Kidney (tissue), 14 donors: ENCODE measurements around the gene LILRA5. TPM values are rescaled to one million over a fixed set of nuclear protein-coding genes. Genes with fewer than 3 reads are reported as not detected.

ENCODE experiments used
- DNase-seq, 5 donors: peaks; one replicate each; pipeline ENCODE4 v3.0.0-alpha.2; 2013 to 2020
- FAIRE-seq: peaks from 2 replicates; lab custom pipeline; 2012; peaks lifted over from hg19 to GRCh38; lab: Jason Lieb, UNC
- H3K27ac ChIP-seq, 2 donors: one replicate each; pipeline ENCODE4 v1.7.0; 2013; ENCODE audit warnings: low read depth in 2 of 2, low read length in 2 of 2, inconsistent platforms in 1 of 2
- H3K27me3 ChIP-seq: one replicate; pipeline ENCODE4 v1.7.1; 2013; ENCODE audit warnings: low read length, inconsistent platforms; ENCODE audit not compliant: control insufficient read depth, insufficient read depth
- H3K36me3 ChIP-seq, 3 donors: one replicate each; pipeline versions ENCODE4 v1.7.0 to v1.7.1; 2013; ENCODE audit warnings: low read length in 3 of 3, control low read depth in 1 of 3, inconsistent platforms in 1 of 3; ENCODE audit not compliant: insufficient read depth in 3 of 3, control insufficient read depth in 2 of 3
- H3K4me1 ChIP-seq, 3 donors: one replicate each; pipeline versions ENCODE4 v1.7.0 to v1.7.1; 2013; ENCODE audit warnings: low read length in 3 of 3, inconsistent platforms in 1 of 3, low read depth in 1 of 3; ENCODE audit not compliant: control insufficient read depth in 2 of 3, insufficient read depth in 2 of 3
- H3K4me3 ChIP-seq, 3 donors: one replicate each; pipeline versions ENCODE4 v1.7.0 to v1.8.1; 2013; ENCODE audit warnings: low read length in 3 of 3, control low read depth in 1 of 3, inconsistent platforms in 1 of 3
- H3K9ac ChIP-seq, 3 donors: one replicate each; pipeline versions ENCODE4 v1.7.0 to v1.7.1; 2013; ENCODE audit warnings: low read length in 3 of 3, control low read depth in 1 of 3, inconsistent platforms in 1 of 3
- H3K9me3 ChIP-seq, 3 donors: one replicate each; pipeline versions ENCODE4 v1.7.0 to v1.7.1; 2013; ENCODE audit warnings: low read length in 3 of 3, control low read depth in 1 of 3, inconsistent platforms in 1 of 3; ENCODE audit not compliant: control insufficient read depth in 2 of 3, insufficient read depth in 1 of 3
- CTCF ChIP-seq: IDR thresholded peaks from 3 replicates; pipeline ENCODE4 v1.5.1; 2012; ENCODE audit warnings: mild to moderate bottlenecking, moderate library complexity, borderline replicate concordance; ENCODE audit not compliant: insufficient read depth; ENCODE audit errors: extremely low read depth
- intact Hi-C: fragments of 100-400 bp; cut with DNase I; formaldehyde crosslinking; loops from one replicate; pipeline ENCODE4 v1.11.1; 2022
- polyA plus RNA-seq: library from polyadenylated mRNA; stranded (reverse); fragments of 350-450 nt; fragmentation: Illumina TruSeq; extraction: RNeasy Lipid Tissue Mini Kit (QIAGEN cat#74804); gene quantifications from one replicate; pipeline ENCODE4 v1.2.3, GENCODE V29; 2014; ENCODE audit warnings: low read depth, low replicate concordance; ENCODE audit not compliant: insufficient read depth
- total RNA-seq: library from RNA; stranded (reverse); fragmentation: NEBNext Ultra II Directional; extraction: Animal tissue kit (Norgen Biotek cat#: 25700); gene quantifications from one replicate; pipeline ENCODE4 v1.2.1, GENCODE V29; 2021
- donor health status: control.
- donor health status: control.
- donor health status: control.
- donor health status: control.
- donor health status: control.
- donor health status: DM: yes; HTN: yes; CAD: no.
- donor health status: Normal renal cell carcinoma (clear cell type).

The LILRA5 gene
- total and polyA plus RNA-seq, 2 donors from 2014 or later: 1.4 to 5.9 TPM

GRCh38 chr19:54268936-54269335 lies 44.0 kb downstream of the LILRA5 start:
- FAIRE-seq (no peak), DNase-seq (no peak)
- intact Hi-C loops: no loop called here
- H3K27me3 ChIP-seq: no peaks in the 10 kb centered on the region
- no peaks in the 10 kb centered on the region for H3K36me3 ChIP-seq
- no peaks in the 10 kb centered on the region for H3K9me3 ChIP-seq
- no peak for TF ChIP-seq CTCF
- no peaks in the 10 kb centered on the region for H3K4me1 ChIP-seq
- no peak overlapping the region for H3K4me3 ChIP-seq
- H3K27ac ChIP-seq: no peak overlapping the region
- no peak overlapping the region for H3K9ac ChIP-seq

- no peak overlapping the region for H3K27ac ChIP-seq
- no peak overlapping the region for H3K4me3 ChIP-seq
- H3K9me3 ChIP-seq: no peaks in the 10 kb centered on the region
- DNase-seq (peak in 4 of 5 donors; percentile 91 to 95 (median 94)), FAIRE-seq (no peak)
- H3K27me3 ChIP-seq: no peaks in the 10 kb centered on the region
- no peaks in the 10 kb centered on the region for H3K36me3 ChIP-seq
- TF ChIP-seq CTCF: peak; percentile 68
- intact Hi-C loops: no loop called here
- no peaks in the 10 kb centered on the region for H3K4me1 ChIP-seq
- H3K9ac ChIP-seq: no peak overlapping the region
These were observed 46.8 kb downstream of the LILRA5 start for GRCh38 chr19:54266133-54266532.

GRCh38 chr19:54262470-54262869 lies 50.5 kb downstream of the LILRA5 start:
- Histone ChIP-seq H3K9me3 (no peaks in the 10 kb centered on the region), H3K9ac (no peak overlapping the region), H3K27me3 (no peaks in the 10 kb centered on the region), H3K4me3 (no peak overlapping the region), H3K4me1 (no peaks in the 10 kb centered on the region), H3K36me3 (no peaks in the 10 kb centered on the region), H3K27ac (no peak overlapping the region)
- FAIRE-seq: peak; percentile 15
- no peak for TF ChIP-seq CTCF
- no peak for DNase-seq
- intact Hi-C loops: no loop called here

GRCh38 chr19:54262066-54262465 lies 50.9 kb downstream of the LILRA5 start:
- no peak overlapping the region for H3K4me3 ChIP-seq
- no peaks in the 10 kb centered on the region for H3K4me1 ChIP-seq
- DNase-seq (peak in 1 of 5 donors; percentile 10), FAIRE-seq (no peak)
- no peaks in the 10 kb centered on the region for H3K36me3 ChIP-seq
- no peak for TF ChIP-seq CTCF
- H3K27me3 ChIP-seq: no peaks in the 10 kb centered on the region
- intact Hi-C loops: no loop called here
- H3K27ac ChIP-seq: no peak overlapping the region
- H3K9ac ChIP-seq: no peak overlapping the region
- no peaks in the 10 kb centered on the region for H3K9me3 ChIP-seq
